Measurements from ENCODE around the gene PTX3.

DNA sequence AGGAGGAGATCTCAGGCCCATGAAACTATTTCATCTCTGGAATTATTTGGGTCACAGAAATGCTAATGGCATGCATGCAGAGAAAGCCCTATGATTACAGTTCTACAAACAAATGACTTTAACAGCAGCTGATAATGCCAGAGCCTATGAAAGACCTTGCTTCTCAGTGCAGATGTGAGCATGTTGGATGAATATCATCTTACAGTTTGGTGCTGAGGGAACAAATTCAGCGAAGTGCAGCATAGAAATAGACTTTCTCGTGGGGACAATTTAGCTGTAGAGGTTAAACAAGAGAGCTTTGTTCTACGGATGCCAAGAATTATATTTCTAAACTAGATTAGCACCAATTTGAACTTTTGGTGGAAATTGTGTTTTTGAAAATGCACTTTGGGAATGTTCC lies 27.7 kb downstream of the PTX3 start:
- TF ChIP-seq, protein P1, sequence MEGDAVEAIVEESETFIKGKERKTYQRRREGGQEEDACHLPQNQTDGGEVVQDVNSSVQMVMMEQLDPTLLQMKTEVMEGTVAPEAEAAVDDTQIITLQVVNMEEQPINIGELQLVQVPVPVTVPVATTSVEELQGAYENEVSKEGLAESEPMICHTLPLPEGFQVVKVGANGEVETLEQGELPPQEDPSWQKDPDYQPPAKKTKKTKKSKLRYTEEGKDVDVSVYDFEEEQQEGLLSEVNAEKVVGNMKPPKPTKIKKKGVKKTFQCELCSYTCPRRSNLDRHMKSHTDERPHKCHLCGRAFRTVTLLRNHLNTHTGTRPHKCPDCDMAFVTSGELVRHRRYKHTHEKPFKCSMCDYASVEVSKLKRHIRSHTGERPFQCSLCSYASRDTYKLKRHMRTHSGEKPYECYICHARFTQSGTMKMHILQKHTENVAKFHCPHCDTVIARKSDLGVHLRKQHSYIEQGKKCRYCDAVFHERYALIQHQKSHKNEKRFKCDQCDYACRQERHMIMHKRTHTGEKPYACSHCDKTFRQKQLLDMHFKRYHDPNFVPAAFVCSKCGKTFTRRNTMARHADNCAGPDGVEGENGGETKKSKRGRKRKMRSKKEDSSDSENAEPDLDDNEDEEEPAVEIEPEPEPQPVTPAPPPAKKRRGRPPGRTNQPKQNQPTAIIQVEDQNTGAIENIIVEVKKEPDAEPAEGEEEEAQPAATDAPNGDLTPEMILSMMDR (conservative IDR thresholded peaks at IDR 0.05; ENCODE audit: low read length): no peak
- no peak for TF ChIP-seq EZH2phosphoT487 (IDR thresholded peaks at IDR 0.05; ENCODE audit: borderline replicate concordance)
